Lower lobe of right lung (tissue), 2 donors: Measurements from ENCODE around the gene INSC. TPM values are rescaled to one million over a fixed set of nuclear protein-coding genes. Genes with fewer than 3 reads are reported as not detected.

Experiments used
- ATAC-seq, 2 donors: fragments of 200-7000 bp; cut with Tn5 transposase; one replicate each; pipeline ENCODE4 v1.9.1; 2020 to 2022; ENCODE audit warnings: mild to moderate bottlenecking in 2 of 2, moderate library complexity in 2 of 2
- DNase-seq: peaks from one replicate; pipeline ENCODE4 v3.0.0-alpha.2; 2020
- H3K27ac ChIP-seq: fragments of 200-600 bp; one replicate; pipeline ENCODE4 v1.8.0; 2022
- H3K27me3 ChIP-seq: fragments of 200-600 bp; one replicate; pipeline ENCODE4 v1.8.0; 2022; ENCODE audit warnings: low read depth
- H3K36me3 ChIP-seq: fragments of 200-600 bp; one replicate; pipeline ENCODE4 v1.8.0; 2022; ENCODE audit warnings: mild to moderate bottlenecking
- H3K4me1 ChIP-seq: fragments of 200-600 bp; one replicate; pipeline ENCODE4 v1.8.0; 2022
- H3K4me3 ChIP-seq: fragments of 200-600 bp; one replicate; pipeline ENCODE4 v1.8.0; 2022; ENCODE audit warnings: mild to moderate bottlenecking
- H3K9me3 ChIP-seq: fragments of 200-600 bp; one replicate; pipeline ENCODE4 v1.8.0; 2022
- intact Hi-C: fragments of 100-400 bp; cut with DNase I; formaldehyde crosslinking; loops from one replicate; pipeline ENCODE4 v1.11.0; 2022
- total RNA-seq: library from RNA; stranded (reverse); fragmentation: NEBNext Ultra II Directional; extraction: Animal tissue kit (Norgen Biotek cat#: 25700); gene quantifications from one replicate; pipeline ENCODE4 v1.2.1, GENCODE V29; 2021
- TF ChIP-seq, protein P1 (sequence below): fragments of 200-600 bp; IDR thresholded peaks from one replicate; pipeline ENCODE4 v1.8.0; 2022; ENCODE audit warnings: antibody characterized with exemption, mild to moderate bottlenecking
- donor health status: DM: no; HTN: yes; CAD: no; lungs with severe emphysema.

The INSC gene
- total RNA-seq, 1 donor from 2014 or later: 1.1 TPM

DNA sequence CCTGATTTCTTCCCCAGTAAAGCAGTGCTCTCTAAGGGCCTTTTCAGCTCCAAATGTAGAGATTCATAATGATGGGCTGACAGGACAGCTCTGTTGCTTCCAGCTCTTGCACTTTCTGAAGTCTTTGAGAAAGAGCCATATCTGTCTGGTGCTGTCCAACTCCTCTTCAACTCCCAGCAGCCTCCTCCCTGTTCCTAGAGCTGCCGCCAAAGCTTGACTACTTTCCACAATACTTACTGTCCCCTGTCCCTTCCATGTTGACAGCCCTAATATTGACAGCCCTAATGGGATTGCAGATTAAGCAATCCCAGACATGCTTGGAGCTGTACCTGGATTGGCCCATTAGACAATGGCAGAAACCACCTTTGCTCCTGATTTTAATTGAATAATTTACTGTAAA lies 29.6 kb downstream of the INSC start:
- Histone ChIP-seq H3K36me3 (no peaks in the 10 kb centered on the region), H3K27me3 (no peaks in the 10 kb centered on the region), H3K4me1 (no peaks in the 10 kb centered on the region), H3K9me3 (no peaks in the 10 kb centered on the region), H3K4me3 (no peak overlapping the region), H3K27ac (no peak overlapping the region)
- no peak for DNase-seq
- intact Hi-C loops: no loop called here
- no peak for ATAC-seq
- TF ChIP-seq, protein P1, sequence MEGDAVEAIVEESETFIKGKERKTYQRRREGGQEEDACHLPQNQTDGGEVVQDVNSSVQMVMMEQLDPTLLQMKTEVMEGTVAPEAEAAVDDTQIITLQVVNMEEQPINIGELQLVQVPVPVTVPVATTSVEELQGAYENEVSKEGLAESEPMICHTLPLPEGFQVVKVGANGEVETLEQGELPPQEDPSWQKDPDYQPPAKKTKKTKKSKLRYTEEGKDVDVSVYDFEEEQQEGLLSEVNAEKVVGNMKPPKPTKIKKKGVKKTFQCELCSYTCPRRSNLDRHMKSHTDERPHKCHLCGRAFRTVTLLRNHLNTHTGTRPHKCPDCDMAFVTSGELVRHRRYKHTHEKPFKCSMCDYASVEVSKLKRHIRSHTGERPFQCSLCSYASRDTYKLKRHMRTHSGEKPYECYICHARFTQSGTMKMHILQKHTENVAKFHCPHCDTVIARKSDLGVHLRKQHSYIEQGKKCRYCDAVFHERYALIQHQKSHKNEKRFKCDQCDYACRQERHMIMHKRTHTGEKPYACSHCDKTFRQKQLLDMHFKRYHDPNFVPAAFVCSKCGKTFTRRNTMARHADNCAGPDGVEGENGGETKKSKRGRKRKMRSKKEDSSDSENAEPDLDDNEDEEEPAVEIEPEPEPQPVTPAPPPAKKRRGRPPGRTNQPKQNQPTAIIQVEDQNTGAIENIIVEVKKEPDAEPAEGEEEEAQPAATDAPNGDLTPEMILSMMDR: no peak

GRCh38 chr11:15145151-15145550 lies 30.4 kb downstream of the INSC start:
- Histone ChIP-seq H3K4me3 (no peak overlapping the region), H3K4me1 (no peaks in the 10 kb centered on the region), H3K27me3 (no peaks in the 10 kb centered on the region), H3K27ac (no peak overlapping the region), H3K36me3 (no peaks in the 10 kb centered on the region), H3K9me3 (no peaks in the 10 kb centered on the region)
- ATAC-seq (no peak), DNase-seq (no peak)
- intact Hi-C loops: no loop called here
- TF ChIP-seq, protein P1: no peak

DNA sequence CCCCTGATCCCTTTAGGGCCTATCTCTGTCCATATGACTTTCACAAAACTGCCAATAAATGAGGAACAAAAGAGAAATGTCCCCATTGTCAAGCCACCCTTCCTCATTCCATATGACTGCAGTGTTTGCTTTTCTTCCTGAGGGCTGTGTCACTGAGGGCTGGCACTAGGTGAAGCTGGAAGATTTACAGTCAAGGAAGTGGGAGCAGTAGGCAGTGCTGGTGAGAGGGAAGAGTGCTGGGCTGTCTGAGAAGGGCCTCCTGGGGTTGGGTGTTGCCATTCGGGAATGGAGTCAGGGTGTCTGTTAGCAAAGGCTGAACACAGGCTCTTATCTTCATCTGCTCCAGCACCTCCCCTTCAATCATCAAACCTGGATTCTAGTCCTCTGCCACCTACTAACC lies 30.9 kb downstream of the INSC start:
- H3K27ac ChIP-seq: no peak overlapping the region

DNA sequence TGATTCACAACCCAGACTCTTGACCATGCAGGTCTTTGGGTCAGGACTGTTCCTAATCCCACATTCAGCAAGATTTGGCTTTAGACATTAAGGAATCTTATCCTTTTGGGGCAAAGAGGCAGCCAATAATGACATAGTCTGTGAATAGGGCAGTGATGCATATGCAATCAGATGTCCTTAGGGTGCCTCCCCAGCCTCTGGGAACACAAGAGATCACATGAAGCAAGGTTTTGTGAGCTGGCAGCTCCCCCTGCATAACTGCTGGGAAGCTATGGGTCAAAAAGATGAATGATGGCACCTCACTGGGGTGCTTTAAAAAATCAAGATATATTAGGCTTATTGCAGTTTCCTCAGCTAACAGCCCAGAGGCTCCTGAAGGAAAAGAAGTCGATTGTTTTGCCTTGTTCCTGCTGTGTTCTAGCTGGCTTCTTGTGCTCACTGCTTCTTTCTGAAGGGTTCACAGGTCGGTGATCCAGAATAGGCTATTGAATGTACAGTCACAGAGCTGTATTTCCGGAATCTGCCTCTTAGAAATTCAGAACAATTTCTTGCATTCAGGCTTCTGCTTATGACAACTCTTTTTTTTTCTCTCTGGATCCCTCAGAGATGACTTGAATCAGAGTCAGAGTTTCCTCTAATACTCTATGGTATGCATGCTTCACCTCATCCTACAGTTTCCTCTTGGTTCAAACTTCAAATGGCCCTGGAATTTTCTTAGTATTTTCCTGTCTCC lies 31.7 kb downstream of the INSC start:
- no peaks in the 10 kb centered on the region for H3K36me3 ChIP-seq
- H3K27me3 ChIP-seq: no peaks in the 10 kb centered on the region
- ATAC-seq (no peak), DNase-seq (no peak)
- H3K4me1 ChIP-seq: no peaks in the 10 kb centered on the region
- no peak overlapping the region for H3K27ac ChIP-seq
- H3K9me3 ChIP-seq: no peaks in the 10 kb centered on the region
- no peak overlapping the region for H3K4me3 ChIP-seq
- intact Hi-C loops: no loop called here
- TF ChIP-seq, protein P1: no peak

More for the DNA sequence above, 30.9 kb downstream of the INSC start:
- Histone ChIP-seq H3K4me3 (no peak overlapping the region), H3K9me3 (no peaks in the 10 kb centered on the region), H3K27me3 (no peaks in the 10 kb centered on the region), H3K4me1 (no peaks in the 10 kb centered on the region), H3K36me3 (no peaks in the 10 kb centered on the region)
- ATAC-seq: peak; percentile 16 to 51
- no peak for DNase-seq
- intact Hi-C loops: no loop called here
- TF ChIP-seq, protein P1: no peak

DNA sequence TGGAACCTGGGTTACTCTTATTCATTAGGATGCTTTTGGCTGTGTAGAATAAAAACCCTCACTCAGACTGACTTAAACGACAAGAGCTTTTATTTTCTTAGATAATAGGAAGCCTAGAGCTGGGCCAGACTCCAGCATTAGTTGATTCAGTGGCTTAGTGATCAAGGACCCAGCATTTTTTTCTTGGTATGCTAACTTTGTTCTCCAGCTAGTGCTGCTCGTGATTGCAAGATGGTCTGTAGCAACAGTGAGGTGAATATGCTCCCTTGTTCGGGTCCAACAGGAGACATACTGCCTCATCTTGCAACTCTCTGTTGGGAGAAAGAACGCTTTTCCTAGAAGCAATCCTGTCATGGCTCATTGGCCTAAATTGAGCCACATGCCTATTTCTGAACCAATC lies 33.4 kb downstream of the INSC start:
- TF ChIP-seq, protein P1: no peak
- intact Hi-C loops: no loop called here
- Histone ChIP-seq H3K4me3 (no peak overlapping the region), H3K27ac (no peak overlapping the region), H3K4me1 (no peaks in the 10 kb centered on the region), H3K27me3 (no peaks in the 10 kb centered on the region), H3K36me3 (no peaks in the 10 kb centered on the region), H3K9me3 (no peaks in the 10 kb centered on the region)
- ATAC-seq: no peak
- no peak for DNase-seq
